Measurements from ENCODE around the gene HTRA2.

DNA sequence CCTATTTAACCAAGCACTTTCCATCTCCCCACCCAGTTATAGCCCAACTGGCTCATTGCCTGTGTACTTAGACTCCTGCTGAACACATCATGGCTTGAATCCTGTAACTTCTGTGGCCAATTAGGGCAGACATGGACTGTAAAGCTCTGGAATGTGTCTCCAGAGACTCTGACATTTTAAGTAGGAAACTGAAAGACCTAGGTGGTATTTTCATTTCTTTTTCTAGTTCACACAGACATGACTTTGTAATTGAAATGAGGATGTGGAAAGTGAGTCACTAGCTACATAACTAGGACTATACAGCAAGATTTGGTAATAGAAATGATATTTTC is 37.0 kb downstream of the HTRA2 start:
- TF ChIP-seq, protein P1, sequence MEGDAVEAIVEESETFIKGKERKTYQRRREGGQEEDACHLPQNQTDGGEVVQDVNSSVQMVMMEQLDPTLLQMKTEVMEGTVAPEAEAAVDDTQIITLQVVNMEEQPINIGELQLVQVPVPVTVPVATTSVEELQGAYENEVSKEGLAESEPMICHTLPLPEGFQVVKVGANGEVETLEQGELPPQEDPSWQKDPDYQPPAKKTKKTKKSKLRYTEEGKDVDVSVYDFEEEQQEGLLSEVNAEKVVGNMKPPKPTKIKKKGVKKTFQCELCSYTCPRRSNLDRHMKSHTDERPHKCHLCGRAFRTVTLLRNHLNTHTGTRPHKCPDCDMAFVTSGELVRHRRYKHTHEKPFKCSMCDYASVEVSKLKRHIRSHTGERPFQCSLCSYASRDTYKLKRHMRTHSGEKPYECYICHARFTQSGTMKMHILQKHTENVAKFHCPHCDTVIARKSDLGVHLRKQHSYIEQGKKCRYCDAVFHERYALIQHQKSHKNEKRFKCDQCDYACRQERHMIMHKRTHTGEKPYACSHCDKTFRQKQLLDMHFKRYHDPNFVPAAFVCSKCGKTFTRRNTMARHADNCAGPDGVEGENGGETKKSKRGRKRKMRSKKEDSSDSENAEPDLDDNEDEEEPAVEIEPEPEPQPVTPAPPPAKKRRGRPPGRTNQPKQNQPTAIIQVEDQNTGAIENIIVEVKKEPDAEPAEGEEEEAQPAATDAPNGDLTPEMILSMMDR (IDR thresholded peaks at IDR 0.05) = no peak
- TF ChIP-seq POLR2A (IDR thresholded peaks at IDR 0.05) = no peak
